Measurements from ENCODE around the gene MAPK7.

- no peak for TF ChIP-seq POLR2A (IDR thresholded peaks at IDR 0.05)
- TF ChIP-seq, protein P1, sequence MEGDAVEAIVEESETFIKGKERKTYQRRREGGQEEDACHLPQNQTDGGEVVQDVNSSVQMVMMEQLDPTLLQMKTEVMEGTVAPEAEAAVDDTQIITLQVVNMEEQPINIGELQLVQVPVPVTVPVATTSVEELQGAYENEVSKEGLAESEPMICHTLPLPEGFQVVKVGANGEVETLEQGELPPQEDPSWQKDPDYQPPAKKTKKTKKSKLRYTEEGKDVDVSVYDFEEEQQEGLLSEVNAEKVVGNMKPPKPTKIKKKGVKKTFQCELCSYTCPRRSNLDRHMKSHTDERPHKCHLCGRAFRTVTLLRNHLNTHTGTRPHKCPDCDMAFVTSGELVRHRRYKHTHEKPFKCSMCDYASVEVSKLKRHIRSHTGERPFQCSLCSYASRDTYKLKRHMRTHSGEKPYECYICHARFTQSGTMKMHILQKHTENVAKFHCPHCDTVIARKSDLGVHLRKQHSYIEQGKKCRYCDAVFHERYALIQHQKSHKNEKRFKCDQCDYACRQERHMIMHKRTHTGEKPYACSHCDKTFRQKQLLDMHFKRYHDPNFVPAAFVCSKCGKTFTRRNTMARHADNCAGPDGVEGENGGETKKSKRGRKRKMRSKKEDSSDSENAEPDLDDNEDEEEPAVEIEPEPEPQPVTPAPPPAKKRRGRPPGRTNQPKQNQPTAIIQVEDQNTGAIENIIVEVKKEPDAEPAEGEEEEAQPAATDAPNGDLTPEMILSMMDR (IDR thresholded peaks at IDR 0.05): no peak
Measured at GRCh38 chr17:19329136-19329535, 49.2 kb upstream of the MAPK7 start.

Measured in transverse colon (tissue), 3 donors.